NCI-H2107 treated with DMSO at 0.1 percent for 48 hours (cell line): ENCODE measurements around the gene NLGN1.

ENCODE experiments used
- DNase-seq: peaks from one replicate; lab custom pipeline; 2025; ENCODE audit not compliant: unreplicated experiment; lab: John Stamatoyannopoulos, UW

NLGN1 gene

GRCh38 chr3:173750095-173750494, 352.6 kb downstream of the NLGN1 start:
- no peak for DNase-seq

- no peak for DNase-seq
Measured at GRCh38 chr3:173750591-173750990, 353.0 kb downstream of the NLGN1 start.

GRCh38 chr3:173753593-173753992, 356.0 kb downstream of the NLGN1 start:
- DNase-seq: no peak

DNA sequence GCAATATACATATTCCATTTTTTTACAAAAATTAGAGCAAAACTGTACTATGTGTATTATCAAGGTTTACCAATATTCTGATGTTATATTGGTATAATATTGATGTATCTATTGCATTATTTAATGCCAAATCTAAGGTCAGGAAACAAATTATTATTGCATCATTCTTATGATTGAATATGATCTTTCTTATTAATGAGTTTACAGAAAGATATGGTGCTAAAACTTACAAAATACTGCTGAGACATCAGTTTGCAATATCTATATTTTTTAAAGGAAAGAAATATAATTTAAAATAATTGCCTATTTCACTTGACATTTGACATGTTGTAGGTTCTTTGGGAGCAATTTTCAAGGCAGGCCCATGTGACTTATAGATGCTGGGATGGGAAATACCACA, 357.6 kb downstream of the NLGN1 start:
- DNase-seq: no peak

GRCh38 chr3:173761161-173761560, 363.6 kb downstream of the NLGN1 start:
- no peak for DNase-seq

DNA sequence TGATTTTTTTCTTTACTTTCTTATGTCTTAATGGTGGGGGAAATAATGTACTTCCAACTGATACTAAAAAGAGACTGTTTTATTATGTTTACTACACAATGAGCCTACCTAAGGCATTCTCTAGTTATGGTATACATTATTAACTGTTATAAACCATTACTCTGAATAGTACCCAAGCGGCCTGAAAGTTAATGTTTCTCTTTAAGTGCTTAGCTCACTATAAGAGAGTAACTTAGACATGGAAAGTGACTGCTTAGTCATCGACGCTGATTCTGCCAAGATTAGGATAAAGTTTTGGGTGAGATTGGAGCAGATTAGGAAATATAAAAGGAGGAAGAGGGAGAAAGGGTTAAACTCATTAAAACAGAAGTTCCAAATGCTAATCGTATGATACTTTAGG, 365.0 kb downstream of the NLGN1 start:
- DNase-seq: no peak

DNA sequence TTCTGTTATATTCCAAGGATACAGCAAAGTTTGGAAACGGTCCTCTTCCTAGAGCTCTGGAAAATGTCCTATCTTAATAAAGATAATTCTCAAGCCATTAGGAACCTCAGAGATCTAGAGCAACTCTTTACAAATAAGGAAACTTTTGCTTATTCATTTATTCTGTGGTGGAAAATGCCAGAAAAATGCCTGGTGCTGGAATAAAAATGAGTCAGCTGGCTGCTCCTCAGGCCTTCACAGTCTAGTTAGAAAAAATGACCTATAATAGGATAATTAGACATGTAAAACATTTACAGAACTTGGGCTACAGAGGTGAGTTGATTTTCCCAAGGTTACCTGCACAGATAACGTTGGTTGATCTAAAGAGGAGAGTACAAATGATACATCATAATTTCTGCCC, 372.5 kb downstream of the NLGN1 start:
- DNase-seq: no peak

- DNase-seq: no peak
Measured at GRCh38 chr3:173770796-173771573, 373.4 kb downstream of the NLGN1 start.

DNA sequence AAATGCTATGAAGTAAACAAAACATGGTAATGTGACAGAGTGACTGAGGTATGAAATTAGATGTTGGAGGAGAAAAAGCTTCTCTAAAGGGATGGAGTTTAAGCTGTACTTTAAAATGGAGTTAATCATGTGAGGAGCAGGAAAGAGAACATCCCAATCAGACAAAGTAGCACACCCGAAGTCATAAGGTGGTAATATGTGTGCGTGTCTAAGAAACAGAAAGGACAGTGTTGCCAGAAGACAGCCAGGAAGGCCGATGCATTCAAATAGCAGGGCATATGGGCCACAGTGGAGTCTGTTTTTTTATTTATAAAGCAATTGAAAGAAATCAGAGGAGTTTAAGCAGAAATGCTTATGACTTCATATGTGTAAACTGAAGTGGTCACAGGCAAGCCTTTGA, 376.3 kb downstream of the NLGN1 start:
- DNase-seq: no peak

- DNase-seq: no peak
Measured at GRCh38 chr3:173774294-173774693, 376.8 kb downstream of the NLGN1 start.

DNA sequence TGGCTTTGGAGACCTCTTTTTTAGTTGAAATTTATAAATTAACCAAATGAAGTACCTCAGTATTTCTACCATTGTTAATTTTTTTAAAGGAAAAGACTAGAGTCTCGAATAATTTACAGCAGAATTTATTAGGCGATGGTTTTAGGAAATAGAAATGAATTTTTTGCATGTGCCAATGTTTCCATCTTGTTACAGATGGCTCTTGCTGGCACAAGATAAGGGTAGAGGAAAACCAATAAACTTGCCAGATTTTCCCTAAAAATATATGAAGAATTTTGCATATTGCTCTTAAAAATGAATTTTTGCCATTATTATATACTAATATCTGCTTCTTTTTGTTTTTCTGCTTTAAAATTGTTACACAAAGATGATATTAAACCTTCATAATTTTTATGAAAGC, 380.7 kb downstream of the NLGN1 start:
- no peak for DNase-seq

GRCh38 chr3:173780067-173780466, 382.5 kb downstream of the NLGN1 start:
- no peak for DNase-seq

DNA sequence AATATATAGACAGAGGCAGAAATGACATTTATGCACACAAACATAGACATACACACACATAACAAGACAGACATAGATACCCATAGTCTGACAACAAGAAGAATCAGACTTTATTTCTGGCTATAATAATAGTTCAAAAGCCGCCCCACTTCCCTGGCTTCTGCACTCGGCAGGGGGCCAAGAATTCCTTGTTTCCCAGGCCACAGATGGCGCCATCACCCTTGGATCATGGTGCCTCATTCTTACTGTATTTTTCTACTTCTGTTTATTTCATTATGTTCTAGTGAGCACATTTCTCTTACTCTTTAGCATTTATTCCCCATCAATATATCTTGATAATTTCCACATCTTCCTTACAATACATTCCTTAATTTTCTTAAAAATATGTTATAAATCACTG, 387.5 kb downstream of the NLGN1 start:
- no peak for DNase-seq

DNA sequence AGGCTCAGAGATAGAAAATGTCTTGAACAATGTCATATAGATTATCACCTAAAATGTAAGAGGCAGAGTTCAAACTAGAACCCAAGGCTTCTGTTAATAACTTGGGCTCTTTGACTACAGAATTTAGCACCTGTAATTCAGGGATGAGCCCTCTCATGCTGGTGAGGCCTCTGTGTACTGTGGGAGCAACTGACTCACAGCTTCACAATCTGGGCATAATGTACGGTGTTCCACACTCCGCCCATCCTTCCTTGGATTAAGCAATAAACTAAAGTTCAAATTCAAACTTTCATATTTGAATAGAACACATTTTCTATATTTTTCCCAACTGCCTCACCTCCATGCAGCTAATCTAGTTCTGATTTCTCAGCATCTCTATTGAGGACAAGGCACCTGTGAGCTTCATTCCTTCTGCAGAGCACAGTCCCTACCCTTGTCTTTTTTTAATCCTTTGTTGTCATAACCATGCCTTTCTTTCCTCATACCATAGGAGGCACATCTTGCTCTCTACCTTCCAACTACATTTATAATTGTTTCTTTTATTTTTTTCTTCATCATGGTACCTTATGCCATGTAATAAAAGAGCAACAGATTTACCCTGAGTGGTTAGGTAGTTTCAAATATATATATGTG, 392.1 kb downstream of the NLGN1 start:
- DNase-seq: no peak

DNA sequence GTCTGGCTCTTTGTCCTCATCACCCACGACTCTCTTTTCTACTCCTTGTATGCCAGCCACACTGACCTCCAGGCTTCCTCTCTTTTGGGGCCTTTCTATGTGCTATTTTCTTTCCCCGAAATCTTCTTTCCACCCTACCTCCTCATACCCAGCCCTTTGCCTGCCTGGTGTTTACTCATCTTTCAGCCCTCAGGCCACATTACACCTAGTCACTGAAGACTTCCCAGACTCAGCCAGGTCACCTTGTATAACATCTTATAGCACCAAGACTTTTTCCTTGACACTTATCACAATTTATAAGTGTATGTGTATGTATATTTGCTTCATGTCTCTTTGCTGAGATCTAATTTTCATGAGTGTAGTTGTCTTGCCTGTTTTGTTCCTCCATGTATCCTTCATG, 396.4 kb downstream of the NLGN1 start:
- no peak for DNase-seq

DNA sequence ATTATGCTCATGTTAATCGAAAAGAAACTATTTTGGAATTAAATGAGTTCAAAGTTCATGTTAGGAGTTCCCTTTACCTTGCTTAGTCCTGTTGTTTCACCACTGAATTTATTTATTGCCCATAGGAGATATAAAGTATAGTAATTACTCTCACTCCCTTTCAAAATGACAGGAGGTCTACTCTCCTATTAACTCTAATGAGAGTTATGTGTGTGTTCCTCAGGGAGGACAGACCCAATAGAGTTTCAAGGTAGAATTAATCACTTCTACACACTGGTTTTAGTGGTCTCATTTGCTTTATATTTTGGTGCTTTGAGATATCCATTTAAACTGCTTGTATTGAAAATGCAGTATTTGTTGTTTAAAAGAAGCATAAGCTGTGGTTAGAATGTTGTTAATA, 398.9 kb downstream of the NLGN1 start:
- no peak for DNase-seq

DNA sequence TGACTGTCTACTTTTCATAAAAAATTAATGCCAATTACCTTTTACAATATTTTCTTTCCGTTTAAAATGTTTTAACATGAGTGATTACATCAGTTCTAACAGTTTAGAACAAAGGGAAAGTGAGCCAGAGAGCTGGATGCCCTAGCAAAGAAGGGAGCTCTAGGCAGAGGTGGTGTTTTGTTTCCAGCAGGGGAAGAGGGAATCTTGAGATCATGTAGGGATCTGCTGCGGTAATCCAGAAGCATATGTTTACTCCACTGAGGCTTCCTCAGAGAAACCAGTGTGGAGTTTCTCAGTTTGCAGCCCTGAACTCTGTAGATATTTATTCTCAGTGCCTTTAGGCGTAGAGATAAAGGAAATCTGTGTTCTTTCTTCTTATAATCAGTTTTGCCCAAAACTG, 399.3 kb downstream of the NLGN1 start:
- DNase-seq: no peak

- no peak for DNase-seq
Measured at GRCh38 chr3:173799060-173799816, 401.7 kb downstream of the NLGN1 start.

DNA sequence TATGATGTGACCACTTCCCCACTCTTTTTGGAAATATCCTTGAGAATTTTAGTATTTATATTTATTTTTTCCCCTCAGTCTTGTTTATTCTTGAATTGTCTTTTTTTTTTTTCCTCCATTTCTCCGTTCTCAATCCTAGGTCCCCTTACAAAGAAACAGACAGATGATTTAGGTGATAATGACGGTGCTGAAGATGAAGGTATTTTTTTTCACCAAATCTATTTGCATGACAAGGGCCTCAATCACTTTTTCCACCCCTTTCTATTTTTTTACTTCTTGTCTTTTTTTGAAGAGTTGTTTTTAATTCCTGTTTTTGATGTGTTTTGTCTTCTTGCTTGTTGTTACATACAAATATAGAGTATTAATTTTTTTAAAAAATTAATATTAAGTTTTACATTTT, 402.6 kb downstream of the NLGN1 start:
- no peak for DNase-seq

GRCh38 chr3:173814809-173815208, 417.3 kb downstream of the NLGN1 start:
- no peak for DNase-seq

DNA sequence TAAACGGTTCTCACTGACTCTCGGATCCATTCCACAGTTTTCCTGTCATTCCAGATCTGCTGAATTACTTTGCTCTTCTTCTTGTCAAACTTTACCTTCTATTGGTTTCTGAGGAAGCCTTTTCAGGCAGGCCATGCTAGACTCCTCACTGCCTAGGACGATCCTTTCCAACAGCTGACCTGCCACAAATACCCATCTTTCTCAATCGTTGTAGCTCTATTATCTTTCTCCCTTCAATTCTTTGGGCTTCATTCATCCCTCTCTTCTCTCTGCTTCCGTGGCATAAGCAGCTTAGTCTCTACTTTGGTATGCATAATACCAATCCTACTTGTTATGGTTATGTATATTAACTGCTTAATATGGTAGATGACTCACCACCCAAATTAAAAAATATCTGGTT, 421.8 kb downstream of the NLGN1 start:
- DNase-seq: no peak

GRCh38 chr3:173823911-173824460, 426.4 kb downstream of the NLGN1 start:
- DNase-seq: no peak
